ENCODE measurements around the gene VPS52.

GRCh38 chr6:33201147-33201545 lies 70.5 kb downstream of the VPS52 start:
- TF ChIP-seq CTCF (IDR thresholded peaks at IDR 0.05), result no peak
- TF ChIP-seq POLR2A (IDR thresholded peaks at IDR 0.05), result no peak

All from body of pancreas (tissue), 4 donors.